GM13977 (cell line): Measurements from ENCODE around the gene NDC1.
"Not testable (repeated sequence)": the region's sequence is repeated elsewhere in the genome, so short reads cannot be mapped to it uniquely, and the experiment has no call there.

Source experiments
- DNase-seq: peaks from one replicate; pipeline ENCODE4 v3.0.0; 2012; ENCODE audit warnings: low spot score
- in situ Hi-C: fragments of 300-500 bp; cut with MboI; formaldehyde crosslinking; loops from one replicate; pipeline ENCODE4 v1.12.0; 2022; ENCODE audit warnings: low sequenced_read_pairs, low pct_unique_long_range_greater_than_20kb, mixed read lengths, inconsistent platforms; ENCODE audit not compliant: unreplicated experiment
- TF ChIP-seq, protein P1 (sequence below): IDR thresholded peaks from 2 replicates; pipeline ENCODE4 v1.5.1; 2012; ENCODE audit warnings: mild to moderate bottlenecking, control low read depth; ENCODE audit not compliant: insufficient read depth; ENCODE audit errors: extremely low read depth, missing control alignments

The NDC1 gene

DNA sequence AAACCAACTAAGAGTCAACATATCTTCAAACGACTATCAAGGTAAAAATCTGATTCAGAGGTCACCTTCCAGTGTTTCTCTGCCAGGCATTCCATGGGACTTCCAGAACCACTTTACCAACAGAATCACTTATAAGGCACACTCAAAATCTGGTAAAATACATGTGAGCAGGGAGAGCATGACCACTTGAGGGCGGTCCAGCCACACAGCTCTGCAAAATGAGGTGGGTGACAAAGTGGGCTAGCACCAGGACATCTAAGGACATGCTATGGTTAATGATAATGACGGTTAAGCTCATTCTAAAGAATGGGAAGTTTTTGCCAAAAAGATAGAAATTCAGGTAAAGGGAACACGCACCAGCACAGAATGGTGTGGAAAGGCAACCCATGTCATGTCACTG is 74.6 kb downstream of the NDC1 start:
- TF ChIP-seq, protein P1, sequence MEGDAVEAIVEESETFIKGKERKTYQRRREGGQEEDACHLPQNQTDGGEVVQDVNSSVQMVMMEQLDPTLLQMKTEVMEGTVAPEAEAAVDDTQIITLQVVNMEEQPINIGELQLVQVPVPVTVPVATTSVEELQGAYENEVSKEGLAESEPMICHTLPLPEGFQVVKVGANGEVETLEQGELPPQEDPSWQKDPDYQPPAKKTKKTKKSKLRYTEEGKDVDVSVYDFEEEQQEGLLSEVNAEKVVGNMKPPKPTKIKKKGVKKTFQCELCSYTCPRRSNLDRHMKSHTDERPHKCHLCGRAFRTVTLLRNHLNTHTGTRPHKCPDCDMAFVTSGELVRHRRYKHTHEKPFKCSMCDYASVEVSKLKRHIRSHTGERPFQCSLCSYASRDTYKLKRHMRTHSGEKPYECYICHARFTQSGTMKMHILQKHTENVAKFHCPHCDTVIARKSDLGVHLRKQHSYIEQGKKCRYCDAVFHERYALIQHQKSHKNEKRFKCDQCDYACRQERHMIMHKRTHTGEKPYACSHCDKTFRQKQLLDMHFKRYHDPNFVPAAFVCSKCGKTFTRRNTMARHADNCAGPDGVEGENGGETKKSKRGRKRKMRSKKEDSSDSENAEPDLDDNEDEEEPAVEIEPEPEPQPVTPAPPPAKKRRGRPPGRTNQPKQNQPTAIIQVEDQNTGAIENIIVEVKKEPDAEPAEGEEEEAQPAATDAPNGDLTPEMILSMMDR = no peak
- no peak for DNase-seq
- in situ Hi-C loops = no loop called here

DNA sequence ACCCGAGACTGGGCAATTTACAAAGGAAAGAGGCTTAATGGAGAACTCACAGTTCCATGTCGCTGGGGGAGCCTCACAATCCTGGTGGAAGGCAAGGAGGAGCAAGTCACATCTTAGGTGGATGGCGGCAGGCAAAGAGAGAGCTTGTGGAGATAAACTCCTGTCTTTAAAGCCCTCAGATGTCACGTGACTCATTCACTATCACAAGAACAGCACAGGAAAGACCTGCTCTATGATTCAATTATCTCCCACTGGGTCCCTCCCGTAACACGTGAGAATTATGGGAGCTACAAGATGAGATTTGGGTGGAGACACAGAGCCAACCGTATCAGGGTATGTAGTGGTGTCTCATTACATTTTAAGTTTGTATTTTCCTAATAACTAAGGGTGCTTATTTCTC is 77.6 kb downstream of the NDC1 start:
- DNase-seq, in situ Hi-C loops: not testable (repeated sequence)

DNA sequence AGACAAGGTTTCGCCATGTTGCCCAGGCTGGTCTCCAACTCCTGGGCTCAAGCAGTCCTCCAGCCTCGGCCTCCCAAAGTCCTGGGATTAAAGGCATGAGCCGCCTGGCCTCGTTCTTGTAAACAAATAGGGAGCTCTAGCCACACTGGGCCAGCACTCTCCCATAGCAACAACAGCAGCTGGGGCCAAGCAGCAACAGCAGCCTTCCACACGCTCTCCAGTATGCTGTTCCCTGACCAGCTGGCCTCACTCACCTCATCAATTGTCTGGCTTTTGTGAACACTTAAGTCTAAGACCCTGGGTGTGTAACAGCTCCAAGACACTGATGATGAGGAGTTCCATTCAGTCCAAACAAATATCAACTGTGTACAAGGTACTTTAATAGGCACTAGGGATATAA is 82.2 kb downstream of the NDC1 start:
- no peak for DNase-seq
- in situ Hi-C loops = no loop called here

GRCh38 chr1:53754484-53755312 is 83.4 kb downstream of the NDC1 start:
- TF ChIP-seq, protein P1 = peak; percentile 68
- in situ Hi-C loops = no loop called here
- peak; percentile 54 for DNase-seq

More for the DNA sequence above, 82.2 kb downstream of the NDC1 start:
- TF ChIP-seq, protein P1 = no peak

DNA sequence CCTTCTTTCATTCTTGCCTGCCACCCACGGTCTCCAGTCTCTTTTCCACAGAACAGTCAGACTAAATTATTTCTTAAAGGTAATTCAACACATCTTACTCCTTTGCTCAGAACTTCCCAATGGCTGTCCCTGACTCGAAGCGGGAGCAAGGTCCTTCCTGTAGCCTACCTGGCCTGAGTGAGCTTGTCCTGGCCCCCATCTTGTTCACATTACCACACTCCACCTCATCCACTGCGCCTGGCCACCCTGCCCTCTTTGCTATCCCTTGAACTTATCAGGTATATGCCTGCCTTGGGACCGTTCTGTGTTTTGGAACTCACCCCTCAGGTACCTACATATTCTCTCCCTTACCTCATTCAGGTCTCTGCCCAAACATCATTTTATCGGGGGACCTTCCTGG is 85.8 kb downstream of the NDC1 start:
- DNase-seq = no peak
- in situ Hi-C loops = no loop called here
- TF ChIP-seq, protein P1 = no peak

- no peak for DNase-seq
- in situ Hi-C loops = no loop called here
- TF ChIP-seq, protein P1 = no peak
Measured at GRCh38 chr1:53747841-53748240, 90.3 kb downstream of the NDC1 start.

GRCh38 chr1:53740621-53741105 is 97.4 kb downstream of the NDC1 start:
- in situ Hi-C loops = no loop called here
- TF ChIP-seq, protein P1 = no peak
- DNase-seq = no peak
